ENCODE data around the gene GPRC5A.

- no peak for TF ChIP-seq CTCF (conservative IDR thresholded peaks at IDR 0.05)
- no peak for TF ChIP-seq EZH2 (IDR thresholded peaks at IDR 0.05; ENCODE audit: low read depth)
These were observed 43.2 kb downstream of the GPRC5A start for GRCh38 chr12:12934556-12934955.
